Activated effector memory CD4-positive, alpha-beta T cell treated with Interleukin-2 at 50 U/mL for 16 hours (primary cell): ENCODE data around the gene SHC4.
"Not testable (repeated sequence)": the region's sequence is repeated elsewhere in the genome, so short reads cannot be mapped to it uniquely, and the experiment has no call there.

Source experiments
- DNase-seq: peaks from one replicate; pipeline ENCODE4 v3.0.0-alpha.2; 2020

The SHC4 gene

GRCh38 chr15:48922046-48922445, 41.7 kb downstream of the SHC4 start:
- no peak for DNase-seq

GRCh38 chr15:48916721-48917120, 47.0 kb downstream of the SHC4 start:
- DNase-seq: no peak

- no peak for DNase-seq
Measured at GRCh38 chr15:48915861-48916260, 47.9 kb downstream of the SHC4 start.

- no peak for DNase-seq
Measured at GRCh38 chr15:48914717-48915116, 49.0 kb downstream of the SHC4 start.

- no peak for DNase-seq
Measured at GRCh38 chr15:48913141-48913540, 50.6 kb downstream of the SHC4 start.

- DNase-seq: not testable (repeated sequence)
Measured at GRCh38 chr15:48910554-48910953, 53.2 kb downstream of the SHC4 start.

- not testable (repeated sequence) for DNase-seq
Measured at GRCh38 chr15:48909313-48909712, 54.4 kb downstream of the SHC4 start.

- no peak for DNase-seq
Measured at GRCh38 chr15:48905847-48906246, 57.9 kb downstream of the SHC4 start.

GRCh38 chr15:48905216-48905615, 58.5 kb downstream of the SHC4 start:
- DNase-seq: no peak

GRCh38 chr15:48904758-48905157, 59.0 kb downstream of the SHC4 start:
- no peak for DNase-seq

GRCh38 chr15:48899793-48900192, 63.9 kb downstream of the SHC4 start:
- DNase-seq: no peak

GRCh38 chr15:48898446-48898845, 65.3 kb downstream of the SHC4 start:
- DNase-seq: no peak

GRCh38 chr15:48898032-48898431, 65.7 kb downstream of the SHC4 start:
- no peak for DNase-seq

- no peak for DNase-seq
Measured at GRCh38 chr15:48896869-48897814, 66.6 kb downstream of the SHC4 start.

GRCh38 chr15:48893311-48893710, 70.4 kb downstream of the SHC4 start:
- DNase-seq: no peak

GRCh38 chr15:48891232-48891765, 72.4 kb downstream of the SHC4 start:
- no peak for DNase-seq

- no peak for DNase-seq
Measured at GRCh38 chr15:48890375-48890972, 73.2 kb downstream of the SHC4 start.

GRCh38 chr15:48889925-48890324, 73.8 kb downstream of the SHC4 start:
- DNase-seq: no peak

GRCh38 chr15:48888836-48889235, 74.9 kb downstream of the SHC4 start:
- no peak for DNase-seq

- DNase-seq: no peak
Measured at GRCh38 chr15:48888191-48888590, 75.5 kb downstream of the SHC4 start.

- no peak for DNase-seq
Measured at GRCh38 chr15:48887144-48887543, 76.6 kb downstream of the SHC4 start.

GRCh38 chr15:48883699-48884098, 80.0 kb downstream of the SHC4 start:
- no peak for DNase-seq

GRCh38 chr15:48880070-48880634, 83.6 kb downstream of the SHC4 start:
- DNase-seq: no peak
